GM12873 (cell line): Measurements from ENCODE around the gene CDKAL1.

Experiments used
- TF ChIP-seq, protein P1 (sequence below): IDR thresholded peaks from 2 replicates; pipeline ENCODE4 v1.5.1; 2012; ENCODE audit warnings: low read depth, mild to moderate bottlenecking, moderate library complexity, low read length, control low read depth; ENCODE audit not compliant: insufficient read depth; ENCODE audit errors: missing control alignments

The CDKAL1 gene

DNA sequence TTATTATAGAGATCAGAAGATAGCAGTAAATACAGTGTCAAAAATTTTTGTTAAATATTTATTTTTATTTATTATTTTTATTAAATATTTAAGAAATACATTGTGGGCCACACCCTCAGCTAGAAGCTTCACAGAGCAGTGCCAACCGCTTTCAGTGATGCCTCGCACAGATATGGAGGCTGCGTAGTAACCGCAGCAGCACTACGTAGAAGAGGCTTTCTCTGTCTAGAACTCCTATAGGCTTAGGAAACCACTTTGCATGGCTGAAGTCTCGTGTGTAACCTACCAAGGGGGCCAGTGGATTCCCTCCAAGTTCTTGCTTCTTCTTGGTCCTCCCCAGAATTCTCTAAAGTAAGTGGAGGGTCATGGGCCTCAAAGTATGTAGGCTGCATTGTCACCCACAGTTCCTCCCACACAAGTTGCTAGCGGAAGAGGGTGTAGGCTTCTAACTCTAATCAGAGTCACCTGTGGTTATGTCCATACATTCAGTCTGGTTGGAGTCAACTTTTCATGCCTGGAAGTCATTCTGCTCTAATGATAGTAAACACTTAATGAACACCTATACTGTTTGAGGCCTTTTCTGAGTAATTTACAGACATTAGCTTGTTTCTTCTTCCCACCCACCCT is 285.6 kb downstream of the CDKAL1 start:
- TF ChIP-seq, protein P1, sequence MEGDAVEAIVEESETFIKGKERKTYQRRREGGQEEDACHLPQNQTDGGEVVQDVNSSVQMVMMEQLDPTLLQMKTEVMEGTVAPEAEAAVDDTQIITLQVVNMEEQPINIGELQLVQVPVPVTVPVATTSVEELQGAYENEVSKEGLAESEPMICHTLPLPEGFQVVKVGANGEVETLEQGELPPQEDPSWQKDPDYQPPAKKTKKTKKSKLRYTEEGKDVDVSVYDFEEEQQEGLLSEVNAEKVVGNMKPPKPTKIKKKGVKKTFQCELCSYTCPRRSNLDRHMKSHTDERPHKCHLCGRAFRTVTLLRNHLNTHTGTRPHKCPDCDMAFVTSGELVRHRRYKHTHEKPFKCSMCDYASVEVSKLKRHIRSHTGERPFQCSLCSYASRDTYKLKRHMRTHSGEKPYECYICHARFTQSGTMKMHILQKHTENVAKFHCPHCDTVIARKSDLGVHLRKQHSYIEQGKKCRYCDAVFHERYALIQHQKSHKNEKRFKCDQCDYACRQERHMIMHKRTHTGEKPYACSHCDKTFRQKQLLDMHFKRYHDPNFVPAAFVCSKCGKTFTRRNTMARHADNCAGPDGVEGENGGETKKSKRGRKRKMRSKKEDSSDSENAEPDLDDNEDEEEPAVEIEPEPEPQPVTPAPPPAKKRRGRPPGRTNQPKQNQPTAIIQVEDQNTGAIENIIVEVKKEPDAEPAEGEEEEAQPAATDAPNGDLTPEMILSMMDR = no peak

DNA sequence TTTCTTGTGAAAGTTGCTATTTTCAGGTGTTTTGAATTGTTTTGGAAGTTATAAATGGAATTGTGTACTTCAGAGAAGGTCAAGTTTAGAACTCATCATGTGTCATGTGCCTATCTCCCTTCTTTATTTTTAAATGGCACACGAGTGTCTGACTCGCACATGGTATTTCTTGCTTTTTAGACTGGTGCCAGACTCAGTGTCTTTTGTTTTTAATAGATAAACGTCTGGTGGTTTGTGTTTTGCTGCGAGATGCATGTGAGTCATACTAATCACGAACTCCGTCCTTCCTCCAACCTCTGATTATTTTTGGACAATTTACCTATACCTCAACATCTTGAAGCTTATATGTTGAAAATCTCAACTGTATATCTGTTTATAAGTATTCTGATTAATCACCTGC is 292.1 kb downstream of the CDKAL1 start:
- TF ChIP-seq, protein P1 = no peak

DNA sequence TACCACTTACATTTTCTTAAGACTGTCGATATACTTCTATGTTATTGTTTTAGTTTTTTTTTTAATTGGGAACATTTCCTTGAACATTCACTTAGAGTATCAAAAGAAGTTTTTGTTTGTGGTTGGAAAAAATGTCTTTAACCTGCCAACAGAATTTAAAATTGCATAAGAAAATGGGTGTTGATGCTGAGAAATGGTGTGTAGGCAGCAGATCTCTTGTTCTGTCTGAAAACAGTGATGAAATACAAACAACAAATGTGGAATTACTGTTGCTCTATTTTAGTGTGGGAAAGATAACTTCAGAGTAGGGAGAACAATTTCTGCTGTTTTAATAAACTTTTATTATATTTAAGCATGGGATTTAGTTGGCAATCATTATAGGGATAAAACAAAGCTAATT is 293.5 kb downstream of the CDKAL1 start:
- TF ChIP-seq, protein P1 = no peak

DNA sequence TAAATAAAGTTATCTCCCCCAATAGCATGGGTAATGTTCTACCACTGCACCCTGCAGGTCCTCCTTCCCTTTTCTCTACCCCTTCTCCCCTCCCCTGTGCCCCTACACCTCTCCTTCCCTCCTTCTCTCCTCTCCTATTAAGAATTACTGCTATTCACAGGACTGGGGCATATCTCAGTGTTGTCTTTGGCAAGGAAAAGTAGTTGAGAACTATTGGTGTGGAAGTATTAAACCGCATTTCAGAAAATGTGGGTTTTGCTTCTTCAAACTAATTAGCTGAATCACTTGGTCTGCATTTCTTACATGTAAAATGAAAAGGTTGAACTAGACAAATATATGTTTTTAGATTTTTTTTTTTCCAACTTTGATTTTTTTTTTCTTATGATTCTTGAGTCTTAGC is 296.3 kb downstream of the CDKAL1 start:
- TF ChIP-seq, protein P1 = no peak

DNA sequence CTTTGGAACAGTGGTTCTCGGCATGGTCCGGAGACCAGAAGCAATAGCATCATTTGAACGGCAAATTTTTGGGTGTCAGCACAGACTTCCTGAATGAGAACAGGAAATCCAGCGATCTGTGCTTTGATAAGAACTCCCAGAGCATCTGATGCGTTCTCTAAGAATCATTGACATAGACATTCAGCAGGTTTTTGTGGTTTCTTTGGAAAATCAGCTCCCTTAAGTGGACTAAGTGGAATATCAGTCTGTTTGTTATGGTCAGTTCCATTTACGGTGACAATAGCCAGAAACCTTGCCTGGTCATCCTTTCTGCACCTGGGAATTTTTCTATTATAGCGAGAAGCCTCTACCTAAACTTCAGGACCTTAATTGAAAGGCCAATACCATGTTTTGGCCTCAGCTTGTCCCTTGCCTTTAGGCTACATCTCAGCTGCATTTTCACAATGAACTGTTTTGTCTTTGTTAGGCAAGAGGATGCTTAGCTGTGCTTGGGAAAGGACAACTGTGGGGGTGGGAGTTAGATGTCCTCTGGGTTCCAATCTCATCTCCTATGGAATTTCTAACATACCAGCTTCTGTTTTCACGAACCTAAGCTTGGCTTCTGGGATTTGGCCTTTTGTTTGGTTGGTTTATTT is 299.7 kb downstream of the CDKAL1 start:
- TF ChIP-seq, protein P1 = no peak

DNA sequence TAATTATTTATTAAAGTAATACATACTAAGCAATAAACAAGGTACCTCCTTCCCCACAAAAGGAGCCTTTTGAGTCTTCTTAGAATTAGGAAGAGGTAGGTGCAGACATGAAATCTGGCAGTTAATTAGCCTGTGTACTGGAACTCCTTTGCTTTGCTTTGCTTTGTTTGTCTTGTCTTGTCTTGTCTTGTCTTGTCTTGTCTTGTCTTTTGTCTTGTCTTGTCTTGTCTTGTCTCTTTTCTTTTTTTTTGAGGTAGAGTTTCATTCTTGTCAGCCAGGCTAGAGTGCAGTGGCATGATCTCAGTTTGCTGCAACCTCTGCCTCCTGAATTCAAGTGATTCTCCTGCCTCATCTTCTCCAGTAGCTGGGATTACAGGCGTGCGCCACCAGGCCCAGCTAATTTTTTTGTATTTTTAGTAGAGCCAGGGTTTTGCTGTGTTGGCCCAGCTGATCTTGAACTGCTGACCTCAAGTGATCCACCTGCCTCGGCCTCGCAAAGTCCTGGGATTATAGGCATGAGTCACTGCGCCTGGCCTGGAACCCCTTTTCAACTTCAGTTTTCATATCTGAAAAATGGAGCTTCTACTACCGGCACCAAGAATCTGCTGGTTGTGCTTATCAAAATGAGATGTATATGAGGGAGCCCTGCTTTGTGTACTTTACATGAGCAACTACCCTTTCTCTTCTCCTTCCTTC is 301.2 kb downstream of the CDKAL1 start:
- TF ChIP-seq, protein P1 = no peak

DNA sequence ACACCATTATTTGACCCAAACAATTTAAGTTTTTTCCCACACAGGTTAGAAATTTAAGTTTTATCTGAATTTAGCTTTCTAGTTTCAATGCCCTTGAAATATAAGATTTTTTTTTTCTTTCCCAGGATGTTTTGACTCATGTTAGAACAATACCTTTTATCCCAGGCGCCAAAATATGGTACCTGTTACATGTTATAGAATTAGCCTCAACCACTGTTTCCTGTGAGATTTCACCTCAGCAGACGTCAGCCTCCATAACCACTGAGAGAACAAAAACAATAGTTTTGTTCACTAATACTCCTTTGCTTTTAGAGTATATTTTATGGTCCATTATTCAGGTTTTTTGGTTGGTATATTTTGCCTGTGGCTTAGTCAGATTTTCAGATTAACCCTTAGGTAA is 302.9 kb downstream of the CDKAL1 start:
- TF ChIP-seq, protein P1 = no peak
